Spinal cord (tissue), 10 donors: ENCODE results near the gene PPP4R2. TPM values are rescaled to one million over a fixed set of nuclear protein-coding genes. Genes with fewer than 3 reads are reported as not detected.

Experiments
- DNase-seq, 6 donors: peaks; one replicate each; pipeline versions ENCODE4 v3.0.0 to v3.0.0-alpha.2; 2013 to 2015; ENCODE audit warnings: low spot score in 6 of 6, low read depth in 4 of 6
- H3K27ac ChIP-seq: one replicate; pipeline ENCODE4 v1.5.1; 2013; ENCODE audit warnings: low read depth, low read length, control low read depth
- H3K27me3 ChIP-seq: one replicate; pipeline ENCODE4 v1.6.1; 2013; ENCODE audit warnings: low read length; ENCODE audit not compliant: control insufficient read depth, insufficient read depth
- H3K36me3 ChIP-seq: one replicate; pipeline ENCODE4 v1.6.1; 2013; ENCODE audit warnings: low read length; ENCODE audit not compliant: control insufficient read depth, insufficient read depth
- H3K4me1 ChIP-seq: one replicate; pipeline ENCODE4 v1.6.1; 2013; ENCODE audit warnings: low read length; ENCODE audit not compliant: control insufficient read depth, insufficient read depth
- H3K4me3 ChIP-seq: one replicate; pipeline ENCODE4 v1.5.1; 2013; ENCODE audit warnings: low read depth, low read length, control low read depth
- H3K9me3 ChIP-seq: one replicate; pipeline ENCODE4 v1.6.1; 2013; ENCODE audit warnings: low read length; ENCODE audit not compliant: control insufficient read depth, insufficient read depth
- WGBS: methylation state at CpG from one replicate; pipeline ENCODE4 v1.1.5; 2013; ENCODE audit warnings: missing lambda C conversion rate; ENCODE audit not compliant: insufficient coverage; 5-methylcytosine and 5-hydroxymethylcytosine counted together
- polyA plus RNA-seq, 2 donors: library from polyadenylated mRNA; unstranded; fragments of 120-200 nt; gene quantifications; one replicate each; pipeline ENCODE4 v1.2.1, GENCODE V29; 2013; ENCODE audit not compliant: insufficient read length in 2 of 2
- total RNA-seq, 2 donors: library from RNA; depleted of rRNA in 1 of 2; stranded (reverse); fragments of 120-200 nt in 1 of 2; fragments of >200 nt in 1 of 2; gene quantifications; one replicate each; pipeline versions ENCODE4 v1.2.3 to v1.2.4, GENCODE V29; 2013 to 2014
- donor health status: healthy.

The PPP4R2 gene
- total and polyA plus RNA-seq, 4 donors: 37.7 to 94.7 (median 58.8) TPM

- Histone ChIP-seq H3K4me1 (peaks cover 4% of the 10 kb centered on the region), H3K9me3 (no peaks in the 10 kb centered on the region), H3K4me3 (no peak overlapping the region), H3K36me3 (no peaks in the 10 kb centered on the region), H3K27me3 (no peaks in the 10 kb centered on the region), H3K27ac (no peak overlapping the region)
- WGBS: no CpG with 5 or more reads among the region's 2 CpGs
- DNase-seq: no peak
Observed at GRCh38 chr3:73031573-73032103, 35.0 kb downstream of the PPP4R2 start.

GRCh38 chr3:73036694-73037591, 40.3 kb downstream of the PPP4R2 start:
- no peaks in the 10 kb centered on the region for H3K4me1 ChIP-seq
- DNase-seq: peak in 1 of 6 donors; percentile 7
- H3K4me3 ChIP-seq: no peak overlapping the region
- WGBS: no CpG with 5 or more reads among the region's 3 CpGs
- H3K27ac ChIP-seq: no peak overlapping the region
- no peaks in the 10 kb centered on the region for H3K36me3 ChIP-seq
- H3K27me3 ChIP-seq: no peaks in the 10 kb centered on the region
- H3K9me3 ChIP-seq: no peaks in the 10 kb centered on the region

GRCh38 chr3:73041537-73041936, 44.9 kb downstream of the PPP4R2 start:
- no peaks in the 10 kb centered on the region for H3K36me3 ChIP-seq
- 58% methylated on average over 3 of the region's 3 CpGs for WGBS
- H3K4me3 ChIP-seq: no peak overlapping the region
- no peaks in the 10 kb centered on the region for H3K4me1 ChIP-seq
- H3K9me3 ChIP-seq: no peaks in the 10 kb centered on the region
- DNase-seq: no peak
- H3K27me3 ChIP-seq: no peaks in the 10 kb centered on the region
- no peak overlapping the region for H3K27ac ChIP-seq

- H3K27me3 ChIP-seq: no peaks in the 10 kb centered on the region
- no peaks in the 10 kb centered on the region for H3K9me3 ChIP-seq
- H3K27ac ChIP-seq: no peak overlapping the region
- DNase-seq: no peak
- H3K4me1 ChIP-seq: no peaks in the 10 kb centered on the region
- WGBS: no CpG with 5 or more reads among the region's 1 CpG
- H3K36me3 ChIP-seq: peaks cover 6% of the 10 kb centered on the region
- no peak overlapping the region for H3K4me3 ChIP-seq
Observed at GRCh38 chr3:73043414-73043813, 46.8 kb downstream of the PPP4R2 start.

GRCh38 chr3:73045391-73045790, 48.8 kb downstream of the PPP4R2 start:
- H3K4me3 ChIP-seq: no peak overlapping the region
- DNase-seq: no peak
- H3K27ac ChIP-seq: no peak overlapping the region
- no peaks in the 10 kb centered on the region for H3K9me3 ChIP-seq
- no CpG with 5 or more reads among the region's 6 CpGs for WGBS
- H3K27me3 ChIP-seq: no peaks in the 10 kb centered on the region
- H3K4me1 ChIP-seq: no peaks in the 10 kb centered on the region
- peaks cover 6% of the 10 kb centered on the region for H3K36me3 ChIP-seq

GRCh38 chr3:73046195-73046594, 49.6 kb downstream of the PPP4R2 start:
- Histone ChIP-seq H3K9me3 (no peaks in the 10 kb centered on the region), H3K27ac (no peak overlapping the region), H3K4me3 (no peak overlapping the region), H3K27me3 (no peaks in the 10 kb centered on the region), H3K4me1 (no peaks in the 10 kb centered on the region), H3K36me3 (peaks cover 6% of the 10 kb centered on the region)
- no peak for DNase-seq
- no CpG with 5 or more reads among the region's 2 CpGs for WGBS

- H3K36me3 ChIP-seq: peaks cover 6% of the 10 kb centered on the region
- WGBS: 97% methylated on average over 5 of the region's 10 CpGs
Observed at GRCh38 chr3:73049319-73049718, 52.7 kb downstream of the PPP4R2 start.

GRCh38 chr3:73052857-73053256, 56.2 kb downstream of the PPP4R2 start:
- no peaks in the 10 kb centered on the region for H3K27me3 ChIP-seq
- H3K27ac ChIP-seq: no peak overlapping the region
- DNase-seq: no peak
- H3K4me3 ChIP-seq: no peak overlapping the region
- WGBS: 40% methylated on average over 1 of the region's 2 CpGs
- peaks cover 5% of the 10 kb centered on the region for H3K36me3 ChIP-seq
- no peaks in the 10 kb centered on the region for H3K4me1 ChIP-seq
- H3K9me3 ChIP-seq: no peaks in the 10 kb centered on the region

More at GRCh38 chr3:73049319-73049718, 52.7 kb downstream of the PPP4R2 start:
- Histone ChIP-seq H3K27ac (no peak overlapping the region), H3K27me3 (no peaks in the 10 kb centered on the region), H3K9me3 (no peaks in the 10 kb centered on the region), H3K4me3 (no peak overlapping the region), H3K4me1 (no peaks in the 10 kb centered on the region)
- DNase-seq: no peak

- no peaks in the 10 kb centered on the region for H3K36me3 ChIP-seq
- 70% methylated on average over 5 of the region's 8 CpGs for WGBS
- H3K9me3 ChIP-seq: no peaks in the 10 kb centered on the region
- H3K4me1 ChIP-seq: no peaks in the 10 kb centered on the region
- no peak overlapping the region for H3K4me3 ChIP-seq
- no peak for DNase-seq
- no peak overlapping the region for H3K27ac ChIP-seq
- H3K27me3 ChIP-seq: no peaks in the 10 kb centered on the region
Observed at GRCh38 chr3:73055583-73055982, 59.0 kb downstream of the PPP4R2 start.
